CD14-positive monocyte (primary cell): ENCODE results near the gene ATP1B1. TPM values are rescaled to one million over a fixed set of nuclear protein-coding genes. Genes with fewer than 3 reads are reported as not detected.

Experiments
- DNase-seq, 3 donors: peaks; one replicate each; pipeline ENCODE4 v3.0.0-alpha.2; 2011 to 2022
- H2AFZ ChIP-seq: 2 replicates; pipeline ENCODE4 v1.6.0; 2012; ENCODE audit warnings: mild to moderate bottlenecking, low read depth, low read length, inconsistent platforms; ENCODE audit not compliant: insufficient read depth, poor library complexity, severe bottlenecking
- H3K27ac ChIP-seq, 2 donors: 1 replicate in 1 of 2; 2 replicates in 1 of 2; pipeline ENCODE4 v1.5.1; 2012 to 2013; ENCODE audit warnings: low read length in 2 of 2, control low read depth in 1 of 2, inconsistent platforms in 1 of 2, low read depth in 1 of 2, mild to moderate bottlenecking in 1 of 2
- H3K27me3 ChIP-seq, 2 donors: one replicate each; pipeline versions ENCODE4 v1.6.0 to v1.6.1; 2011 to 2013; ENCODE audit warnings: low read length in 2 of 2; ENCODE audit not compliant: control insufficient read depth in 2 of 2, insufficient read depth in 2 of 2
- H3K36me3 ChIP-seq, 2 donors: replicated peaks in 1 of 2; 1 replicate in 1 of 2; 2 replicates in 1 of 2; pipeline versions ENCODE4 v1.5.1 to v1.6.1; 2012 to 2013; ENCODE audit warnings: low read length in 2 of 2, control low read depth in 1 of 2, inconsistent platforms in 1 of 2, mild to moderate bottlenecking in 1 of 2; ENCODE audit not compliant: insufficient read depth in 2 of 2, control insufficient read depth in 1 of 2
- H3K4me1 ChIP-seq, 2 donors: 1 replicate in 1 of 2; 2 replicates in 1 of 2; pipeline versions ENCODE4 v1.5.1 to v1.6.1; 2012 to 2013; ENCODE audit warnings: low read length in 2 of 2, control low read depth in 1 of 2, inconsistent platforms in 1 of 2, mild to moderate bottlenecking in 1 of 2, moderate library complexity in 1 of 2; ENCODE audit not compliant: insufficient read depth in 2 of 2, control insufficient read depth in 1 of 2
- H3K4me2 ChIP-seq: replicated peaks from 2 replicates; pipeline ENCODE3; 2012; ENCODE audit warnings: low read length, moderate library complexity, mild to moderate bottlenecking; ENCODE audit not compliant: poor library complexity, severe bottlenecking; ENCODE audit errors: extremely low read depth
- H3K4me3 ChIP-seq, 3 experiments: fragments of 200-600 bp in 1 of 3; sonication (generic) in 1 of 3; replicated peaks in 1 of 3; 1 replicate in 2 of 3; 2 replicates in 1 of 3; pipeline ENCODE4 v1.5.1; 2011 to 2013; ENCODE audit warnings: low read length in 3 of 3, mild to moderate bottlenecking in 3 of 3, control low read depth in 2 of 3, low read depth in 2 of 3, inconsistent platforms in 1 of 3, moderate library complexity in 1 of 3
- H3K79me2 ChIP-seq: 2 replicates; pipeline ENCODE4 v1.6.0; 2012; ENCODE audit warnings: mild to moderate bottlenecking, control low read depth, inconsistent platforms, low read length, moderate library complexity; ENCODE audit not compliant: insufficient read depth
- H3K9ac ChIP-seq: 2 replicates; pipeline ENCODE4 v1.6.0; 2017; ENCODE audit warnings: low read length, mild to moderate bottlenecking; ENCODE audit not compliant: insufficient read depth, poor library complexity, severe bottlenecking
- H3K9me3 ChIP-seq, 2 donors: replicated peaks in 1 of 2; 1 replicate in 1 of 2; 2 replicates in 1 of 2; pipeline versions ENCODE4 v1.5.1 to v1.6.1; 2012 to 2013; ENCODE audit warnings: low read length in 2 of 2, control low read depth in 1 of 2; ENCODE audit not compliant: control insufficient read depth in 1 of 2, insufficient read depth in 1 of 2
- H4K20me1 ChIP-seq: 2 replicates; pipeline ENCODE4 v1.6.0; 2012; ENCODE audit warnings: mild to moderate bottlenecking, low read length, control low read depth, moderate library complexity; ENCODE audit not compliant: insufficient read depth
- H3K27ac Mint-ChIP-seq, 7 donors: one replicate each; pipeline ENCODE4 v1.8.0; 2020; ENCODE audit warnings: mild to moderate bottlenecking in 7 of 7, mixed read lengths in 7 of 7, moderate library complexity in 6 of 7, inconsistent platforms in 2 of 7
- H3K27me3 Mint-ChIP-seq, 3 donors: one replicate each; pipeline ENCODE4 v1.8.0; 2021 to 2022; ENCODE audit warnings: low read depth in 3 of 3, mild to moderate bottlenecking in 3 of 3, mixed read lengths in 3 of 3, moderate library complexity in 3 of 3, inconsistent platforms in 1 of 3
- H3K36me3 Mint-ChIP-seq, 2 donors: one replicate each; pipeline ENCODE4 v1.8.0; 2020; ENCODE audit warnings: mixed read lengths in 2 of 2, inconsistent platforms in 1 of 2, mild to moderate bottlenecking in 1 of 2
- H3K4me1 Mint-ChIP-seq: one replicate; pipeline ENCODE4 v1.8.0; 2020; ENCODE audit warnings: mild to moderate bottlenecking, mixed read lengths
- H3K4me3 Mint-ChIP-seq, 2 donors: one replicate each; pipeline ENCODE4 v1.8.0; 2020; ENCODE audit warnings: mild to moderate bottlenecking in 2 of 2, mixed read lengths in 2 of 2, moderate library complexity in 1 of 2
- H3K9me3 Mint-ChIP-seq, 7 donors: one replicate each; pipeline ENCODE4 v1.8.0; 2020 to 2022; ENCODE audit warnings: mixed read lengths in 7 of 7, mild to moderate bottlenecking in 6 of 7, moderate library complexity in 6 of 7, inconsistent platforms in 2 of 7
- CTCF ChIP-seq: fragments of 200-600 bp; IDR thresholded peaks from one replicate; pipeline ENCODE4 v1.8.0; 2022; ENCODE audit warnings: antibody characterized with exemption, mild to moderate bottlenecking
- WGBS: methylation state at CpG from one replicate; pipeline ENCODE4 v1.1.5; 2013; ENCODE audit warnings: missing lambda C conversion rate; ENCODE audit not compliant: insufficient coverage; 5-methylcytosine and 5-hydroxymethylcytosine counted together
- intact Hi-C, 2 donors: fragments of 100-400 bp; cut with micrococcal nuclease; formaldehyde crosslinking; loops; one replicate each; pipeline versions ENCODE4 v1.15.0 to v1.15.1; 2023
- polyA plus RNA-seq, 3 donors: library from polyadenylated mRNA; depleted of rRNA in 1 of 3; unstranded in 2 of 3; stranded (reverse) in 1 of 3; fragments of 300-500 nt in 2 of 3; fragments of >200 nt in 1 of 3; fragmentation: Illumina TruSeq in 2 of 3; gene quantifications; 1 replicate in 2 of 3; 2 replicates in 1 of 3; pipeline ENCODE4 v1.2.3, GENCODE V29; 2012 to 2021

ATP1B1 gene
- polyA plus RNA-seq, 3 donors, result 0.63 to 5.1 (median 0.72) TPM

GRCh38 chr1:169100208-169100607 lies 6.3 kb upstream of the ATP1B1 start:
- Histone ChIP-seq H3K36me3 (no peaks in the 10 kb centered on the region), H3K4me2 (no peak overlapping the region), H3K27ac (no peak overlapping the region), H3K4me1 (peaks cover 2 to 8% of the 10 kb centered on the region in 2 donors), H3K4me3 (no peak overlapping the region), H3K79me2 (no peaks in the 10 kb centered on the region), H4K20me1 (no peaks in the 10 kb centered on the region), H3K9ac (no peak overlapping the region), H2AFZ (no peak overlapping the region), H3K27me3 (peaks cover 14 to 21% of the 10 kb centered on the region in 2 donors), H3K9me3 (no peaks in the 10 kb centered on the region)
- Mint-ChIP-seq H3K27ac (no peak overlapping the region), H3K9me3 (no peaks in the 10 kb centered on the region), H3K4me3 (no peak overlapping the region), H3K27me3 (peaks cover 0 to 8% (median 4%) of the 10 kb centered on the region in 3 donors), H3K36me3 (no peaks in the 10 kb centered on the region), H3K4me1 (peaks cover 12% of the 10 kb centered on the region)
- WGBS, result 92% methylated on average over 1 of the region's 1 CpG
- no peak for DNase-seq
- TF ChIP-seq CTCF, result no peak
- intact Hi-C loops, result loop anchor here (10.0 kb wide), 3 partner anchors 55 to 755 kb away; partner anchors contain the start of genes BLZF1 (in 1 of the 2) and NME7 (in 1 of the 2)

- Mint-ChIP-seq H3K27ac (no peak overlapping the region), H3K36me3 (no peaks in the 10 kb centered on the region), H3K4me1 (peaks cover 16% of the 10 kb centered on the region), H3K4me3 (no peak overlapping the region), H3K9me3 (no peaks in the 10 kb centered on the region), H3K27me3 (peaks cover 0 to 9% (median 4%) of the 10 kb centered on the region in 3 donors)
- intact Hi-C loops, result loop anchor here (10.0 kb wide), 3 partner anchors 56 to 756 kb away; partner anchors contain the start of genes BLZF1 (in 1 of the 2) and NME7 (in 1 of the 2)
- Histone ChIP-seq H4K20me1 (no peaks in the 10 kb centered on the region), H3K4me3 (no peak overlapping the region), H3K9me3 (no peaks in the 10 kb centered on the region), H3K4me1 (peaks cover 6 to 13% of the 10 kb centered on the region in 2 donors), H3K27me3 (peaks cover 17 to 24% of the 10 kb centered on the region in 2 donors), H2AFZ (no peak overlapping the region), H3K79me2 (no peaks in the 10 kb centered on the region), H3K36me3 (no peaks in the 10 kb centered on the region), H3K9ac (no peak overlapping the region), H3K27ac (no peak overlapping the region), H3K4me2 (no peak overlapping the region)
- no peak for DNase-seq
- WGBS, result no CpG with 5 or more reads among the region's 3 CpGs
- TF ChIP-seq CTCF, result no peak
These were observed 5.8 kb upstream of the ATP1B1 start for GRCh38 chr1:169100651-169101088.
